Left ventricle myocardium inferior (tissue), 1 donor: ENCODE results near the gene MKRN1. TPM values are rescaled to one million over a fixed set of nuclear protein-coding genes. Genes with fewer than 3 reads are reported as not detected.

Source experiments
- DNase-seq: peaks from one replicate; pipeline ENCODE4 v3.0.0-alpha.2; 2020
- H3K27ac ChIP-seq: fragments of 200-600 bp; replicated peaks from 2 replicates; pipeline ENCODE4 v1.8.0; 2021
- H3K27me3 ChIP-seq: fragments of 200-600 bp; 2 replicates; pipeline ENCODE4 v1.8.0; 2021; ENCODE audit warnings: low read depth
- H3K36me3 ChIP-seq: fragments of 200-600 bp; 2 replicates; pipeline ENCODE4 v1.8.0; 2021
- H3K4me1 ChIP-seq: fragments of 200-600 bp; 2 replicates; pipeline ENCODE4 v1.8.0; 2021
- H3K4me3 ChIP-seq: fragments of 200-600 bp; 2 replicates; pipeline ENCODE4 v1.8.0; 2021; ENCODE audit warnings: mild to moderate bottlenecking, moderate library complexity
- H3K9me3 ChIP-seq: fragments of 200-600 bp; replicated peaks from 2 replicates; pipeline ENCODE4 v1.8.0; 2021
- intact Hi-C: fragments of 100-400 bp; cut with micrococcal nuclease; formaldehyde crosslinking; loops from one replicate; pipeline ENCODE4 v1.11.0; 2022
- long read RNA-seq: library from polyadenylated mRNA; unstranded; transcript quantifications from one replicate; pipeline ENCODE4 v2.0.0, GENCODE V29; 2021
- total RNA-seq: library from RNA; stranded (reverse); fragmentation: NEBNext Ultra II Directional; extraction: Animal tissue kit (Norgen Biotek cat#: 25700); gene quantifications from one replicate; pipeline ENCODE4 v1.2.1, GENCODE V29; 2021
- TF ChIP-seq, protein P1 (sequence below): fragments of 200-600 bp; IDR thresholded peaks from 2 replicates; pipeline ENCODE4 v1.8.0; 2021; ENCODE audit warnings: antibody characterized with exemption, mild to moderate bottlenecking, borderline replicate concordance
- donor health status: DM: no; HTN: yes; CAD: no; lungs with severe emphysema.

The MKRN1 gene, protein sequence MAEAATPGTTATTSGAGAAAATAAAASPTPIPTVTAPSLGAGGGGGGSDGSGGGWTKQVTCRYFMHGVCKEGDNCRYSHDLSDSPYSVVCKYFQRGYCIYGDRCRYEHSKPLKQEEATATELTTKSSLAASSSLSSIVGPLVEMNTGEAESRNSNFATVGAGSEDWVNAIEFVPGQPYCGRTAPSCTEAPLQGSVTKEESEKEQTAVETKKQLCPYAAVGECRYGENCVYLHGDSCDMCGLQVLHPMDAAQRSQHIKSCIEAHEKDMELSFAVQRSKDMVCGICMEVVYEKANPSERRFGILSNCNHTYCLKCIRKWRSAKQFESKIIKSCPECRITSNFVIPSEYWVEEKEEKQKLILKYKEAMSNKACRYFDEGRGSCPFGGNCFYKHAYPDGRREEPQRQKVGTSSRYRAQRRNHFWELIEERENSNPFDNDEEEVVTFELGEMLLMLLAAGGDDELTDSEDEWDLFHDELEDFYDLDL
- 90.0 TPM for total RNA-seq
- long read RNA-seq, transcript MKRN1-202 (5 exons, 1,601 nt): minor isoform, 24 of 297 reads
- long read RNA-seq, transcript MKRN1-201 (8 exons, 3,151 nt): major isoform, 250 of 297 reads
- long read RNA-seq, partial matches to known transcripts: 5 of 297 reads
- long read RNA-seq, other reads (novel, unspliced or antisense): 16 of 297 reads

DNA sequence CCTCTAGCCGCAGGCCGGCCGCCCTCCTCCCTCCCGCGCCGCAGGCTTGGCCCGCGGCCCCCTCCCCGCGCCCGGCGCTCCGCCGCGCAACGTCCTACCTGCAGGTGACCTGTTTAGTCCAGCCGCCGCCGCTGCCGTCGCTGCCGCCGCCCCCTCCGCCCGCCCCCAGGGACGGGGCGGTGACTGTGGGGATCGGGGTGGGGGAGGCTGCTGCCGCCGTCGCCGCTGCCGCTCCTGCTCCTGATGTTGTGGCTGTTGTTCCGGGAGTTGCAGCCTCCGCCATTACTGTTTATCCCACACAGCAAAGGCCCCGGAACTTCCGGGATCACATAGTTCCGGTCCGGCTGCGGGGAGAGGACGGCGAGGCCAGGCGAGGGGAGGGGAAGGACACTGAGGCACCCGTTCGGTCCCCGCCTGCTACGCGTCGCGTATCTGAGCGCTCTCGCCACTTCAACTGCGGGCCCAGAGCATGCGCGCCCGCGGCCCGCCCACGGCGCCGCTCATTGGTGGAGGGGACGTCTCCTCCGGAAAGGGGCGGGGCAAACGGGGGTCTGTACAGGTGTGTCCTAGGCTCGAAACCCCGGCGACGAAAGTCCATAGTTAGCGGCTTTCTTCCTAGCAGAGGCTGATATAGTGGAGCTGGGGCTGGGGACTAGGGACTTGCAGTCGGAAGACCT, at the start of gene MKRN1:
TSS of gene MKRN1 (minus strand) at position 444 of the 677 bp plus-strand sequence. CDS start at position 283, 161 bp downstream.
- intact Hi-C loops: no loop called here
- Histone ChIP-seq H3K4me1 (peaks cover 47% of the 10 kb centered on the region), H3K27me3 (no peaks in the 10 kb centered on the region)

DNA sequence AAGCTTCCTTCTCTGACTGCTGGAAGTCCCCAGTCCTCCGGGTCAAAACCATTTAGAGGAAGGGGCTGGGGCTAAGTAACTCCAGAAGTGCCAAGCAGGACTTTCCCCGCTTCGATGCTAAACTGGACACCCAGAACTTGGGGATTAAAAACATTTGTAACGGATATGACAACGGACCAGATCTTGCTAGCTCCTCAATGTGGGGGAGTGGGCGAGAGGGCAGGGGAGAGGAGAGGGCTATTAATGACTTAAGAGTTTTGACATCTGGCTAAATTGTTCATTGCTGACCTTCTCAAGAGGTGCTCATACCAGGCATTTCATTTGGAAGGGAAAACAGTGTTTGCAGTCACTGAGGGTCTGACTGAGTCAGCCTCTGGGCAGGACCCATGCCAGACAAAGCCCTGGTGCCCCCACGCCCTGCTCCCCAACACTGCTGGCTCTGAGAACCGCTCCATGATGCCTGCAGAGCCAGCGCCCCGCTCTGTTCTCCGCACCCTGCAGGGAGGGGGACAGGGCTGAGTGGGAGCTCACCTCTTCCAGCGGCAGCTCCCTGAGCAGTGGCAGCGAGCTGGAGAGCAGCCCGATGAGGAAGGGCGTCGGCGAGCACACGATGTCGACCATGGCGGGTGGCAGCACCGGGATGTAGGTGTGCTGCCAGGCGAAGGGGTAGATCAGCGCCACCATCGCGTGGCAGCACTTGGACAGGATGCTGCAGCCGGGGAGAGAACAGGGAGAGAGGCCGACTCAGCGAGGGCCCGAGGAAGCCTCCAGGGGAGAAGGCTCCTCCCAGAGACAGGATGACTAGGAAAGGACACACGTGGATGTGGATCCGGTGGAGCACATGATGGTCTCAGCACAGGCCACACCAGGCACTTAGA, 47.7 kb upstream of the MKRN1 start:
- H3K27ac ChIP-seq: no peak overlapping the region
- TF ChIP-seq, protein P1, sequence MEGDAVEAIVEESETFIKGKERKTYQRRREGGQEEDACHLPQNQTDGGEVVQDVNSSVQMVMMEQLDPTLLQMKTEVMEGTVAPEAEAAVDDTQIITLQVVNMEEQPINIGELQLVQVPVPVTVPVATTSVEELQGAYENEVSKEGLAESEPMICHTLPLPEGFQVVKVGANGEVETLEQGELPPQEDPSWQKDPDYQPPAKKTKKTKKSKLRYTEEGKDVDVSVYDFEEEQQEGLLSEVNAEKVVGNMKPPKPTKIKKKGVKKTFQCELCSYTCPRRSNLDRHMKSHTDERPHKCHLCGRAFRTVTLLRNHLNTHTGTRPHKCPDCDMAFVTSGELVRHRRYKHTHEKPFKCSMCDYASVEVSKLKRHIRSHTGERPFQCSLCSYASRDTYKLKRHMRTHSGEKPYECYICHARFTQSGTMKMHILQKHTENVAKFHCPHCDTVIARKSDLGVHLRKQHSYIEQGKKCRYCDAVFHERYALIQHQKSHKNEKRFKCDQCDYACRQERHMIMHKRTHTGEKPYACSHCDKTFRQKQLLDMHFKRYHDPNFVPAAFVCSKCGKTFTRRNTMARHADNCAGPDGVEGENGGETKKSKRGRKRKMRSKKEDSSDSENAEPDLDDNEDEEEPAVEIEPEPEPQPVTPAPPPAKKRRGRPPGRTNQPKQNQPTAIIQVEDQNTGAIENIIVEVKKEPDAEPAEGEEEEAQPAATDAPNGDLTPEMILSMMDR: no peak

More for the DNA sequence above, at the start of gene MKRN1:
- peak; percentile 94 for DNase-seq
- no peaks in the 10 kb centered on the region for H3K36me3 ChIP-seq
- no peaks in the 10 kb centered on the region for H3K9me3 ChIP-seq
- H3K27ac ChIP-seq: peak within 1 kb of the TSS; percentile 93
- H3K4me3 ChIP-seq: peak within 1 kb of the TSS; percentile 97
- TF ChIP-seq, protein P1: no peak

DNA sequence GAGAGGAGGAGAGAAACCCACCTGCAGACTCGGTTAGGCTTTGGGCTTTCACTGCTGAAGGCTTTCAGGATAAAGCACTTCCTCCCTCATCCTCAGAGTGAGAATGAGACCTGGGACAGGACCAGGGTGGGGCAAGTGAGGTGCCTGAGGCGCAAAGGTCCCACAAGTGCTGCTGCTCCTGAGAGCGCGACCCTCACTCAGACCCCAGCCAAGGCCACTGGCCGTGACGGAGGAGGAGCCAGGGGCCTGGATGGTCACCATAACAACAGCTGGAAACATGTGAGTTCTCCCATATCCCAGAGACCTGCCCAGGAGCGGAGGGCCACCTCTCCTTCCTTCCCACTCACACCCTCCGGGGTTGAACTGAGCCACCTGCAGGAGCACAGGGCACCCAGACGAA, 46.9 kb upstream of the MKRN1 start:
- Histone ChIP-seq H3K4me3 (no peak overlapping the region), H3K27me3 (no peaks in the 10 kb centered on the region), H3K9me3 (no peaks in the 10 kb centered on the region), H3K36me3 (peaks cover 51% of the 10 kb centered on the region), H3K27ac (no peak overlapping the region), H3K4me1 (peaks cover 5% of the 10 kb centered on the region)
- TF ChIP-seq, protein P1: no peak
- intact Hi-C loops: no loop called here
- DNase-seq: no peak

More for the DNA sequence above, 47.7 kb upstream of the MKRN1 start:
- intact Hi-C loops: no loop called here
- Histone ChIP-seq H3K9me3 (no peaks in the 10 kb centered on the region), H3K36me3 (peaks cover 43% of the 10 kb centered on the region), H3K4me1 (peaks cover 5% of the 10 kb centered on the region), H3K4me3 (no peak overlapping the region), H3K27me3 (no peaks in the 10 kb centered on the region)
- DNase-seq: no peak

DNA sequence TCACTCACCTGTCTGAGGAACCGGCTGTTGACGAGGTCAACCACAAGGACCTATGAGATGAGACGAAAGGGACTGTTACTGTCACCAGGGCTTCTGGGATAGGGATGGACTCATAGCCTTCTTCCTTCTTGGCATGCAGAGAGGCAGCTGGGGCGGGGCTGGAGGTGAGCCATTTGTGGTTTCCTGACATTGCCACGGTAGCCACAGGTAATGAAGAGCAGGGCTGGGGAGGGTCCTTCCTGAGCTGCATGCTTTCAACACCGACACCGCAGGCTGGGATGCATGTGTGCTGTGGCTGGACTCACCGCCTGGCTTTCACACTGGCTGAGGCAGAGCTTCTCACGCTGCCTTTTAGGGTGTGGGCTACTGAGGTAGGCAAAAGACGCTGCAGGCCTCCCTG, 46.4 kb upstream of the MKRN1 start:
- intact Hi-C loops: no loop called here
- Histone ChIP-seq H3K27me3 (no peaks in the 10 kb centered on the region), H3K4me3 (no peak overlapping the region), H3K36me3 (peaks cover 56% of the 10 kb centered on the region), H3K9me3 (no peaks in the 10 kb centered on the region), H3K27ac (no peak overlapping the region), H3K4me1 (peaks cover 5% of the 10 kb centered on the region)
- TF ChIP-seq, protein P1: no peak
- no peak for DNase-seq

DNA sequence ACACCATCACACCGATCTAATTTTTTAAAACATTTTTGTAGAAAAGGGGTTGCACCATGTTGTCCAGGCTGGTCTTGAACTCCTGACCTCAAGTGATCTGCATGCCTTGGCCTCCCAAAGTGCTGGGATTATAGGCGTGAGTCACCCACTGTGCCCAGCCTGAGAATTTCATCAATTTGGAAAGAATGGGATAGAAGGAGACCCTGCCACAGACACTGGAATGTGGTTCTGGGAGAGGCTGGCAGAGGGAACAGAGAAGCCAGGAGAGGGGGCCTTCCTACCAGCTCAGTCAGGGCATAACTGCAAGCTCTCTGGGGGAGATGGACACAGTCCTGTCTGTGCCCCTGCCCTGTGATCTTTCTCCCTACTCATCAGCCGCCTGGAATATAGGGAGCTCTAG, 42.1 kb upstream of the MKRN1 start:
- TF ChIP-seq, protein P1: no peak
- no peak for DNase-seq
- Histone ChIP-seq H3K4me3 (no peak overlapping the region), H3K4me1 (peaks cover 25% of the 10 kb centered on the region), H3K27ac (no peak overlapping the region), H3K36me3 (peaks cover 56% of the 10 kb centered on the region), H3K27me3 (no peaks in the 10 kb centered on the region), H3K9me3 (no peaks in the 10 kb centered on the region)
- intact Hi-C loops: no loop called here
